ENCODE results near the gene LRRC8A. TPM values are rescaled to one million over a fixed set of nuclear protein-coding genes. Genes with fewer than 3 reads are reported as not detected.
"Not testable (repeated sequence)": the region's sequence is repeated elsewhere in the genome, so short reads cannot be mapped to it uniquely, and the experiment has no call there.

The LRRC8A gene
- total and polyA plus RNA-seq, 2 donors from 2014 or later: 18.5 to 37.4 TPM

DNA sequence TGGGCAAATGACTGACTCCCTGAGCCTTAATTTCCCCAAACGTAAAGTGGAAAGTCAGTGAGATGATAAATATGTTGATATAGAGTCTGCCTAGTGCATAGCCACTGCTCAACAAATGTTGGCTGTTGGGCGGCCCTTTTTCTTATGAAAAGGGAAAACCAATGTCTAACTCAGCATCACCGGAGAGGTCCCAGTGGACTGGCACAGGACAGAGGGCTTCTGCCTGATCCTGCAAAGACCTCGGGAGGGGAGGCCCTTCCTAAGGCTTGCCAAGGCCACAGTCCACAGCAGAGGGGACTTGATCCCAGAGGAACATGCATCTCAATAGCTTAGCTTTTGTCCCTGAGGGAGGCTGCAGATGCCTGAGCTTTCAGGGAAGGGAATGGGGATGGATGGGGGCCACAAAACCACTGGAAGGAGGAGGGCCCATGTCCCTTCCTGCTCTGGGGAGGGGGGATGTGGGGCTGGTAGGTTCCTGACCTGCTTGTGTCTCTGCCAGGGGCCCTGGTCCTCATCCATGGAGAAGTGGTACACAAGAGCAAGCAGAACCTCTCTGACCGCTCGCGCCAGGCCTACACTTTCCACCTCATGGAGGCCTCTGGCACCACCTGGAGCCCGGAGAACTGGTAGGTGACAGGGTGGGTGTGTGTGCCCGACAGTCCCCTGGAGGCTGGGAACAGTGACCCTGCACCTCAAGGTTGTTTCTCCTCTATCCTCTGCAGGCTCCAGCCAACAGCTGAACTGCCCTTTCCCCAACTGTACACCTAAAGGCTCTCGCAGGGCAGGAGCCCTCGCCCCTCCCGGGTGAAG is 59.2 kb downstream of the LRRC8A start:
- DNase-seq (peak in 1 of 5 donors; percentile 68), FAIRE-seq (no peak)
- TF ChIP-seq, protein P1, sequence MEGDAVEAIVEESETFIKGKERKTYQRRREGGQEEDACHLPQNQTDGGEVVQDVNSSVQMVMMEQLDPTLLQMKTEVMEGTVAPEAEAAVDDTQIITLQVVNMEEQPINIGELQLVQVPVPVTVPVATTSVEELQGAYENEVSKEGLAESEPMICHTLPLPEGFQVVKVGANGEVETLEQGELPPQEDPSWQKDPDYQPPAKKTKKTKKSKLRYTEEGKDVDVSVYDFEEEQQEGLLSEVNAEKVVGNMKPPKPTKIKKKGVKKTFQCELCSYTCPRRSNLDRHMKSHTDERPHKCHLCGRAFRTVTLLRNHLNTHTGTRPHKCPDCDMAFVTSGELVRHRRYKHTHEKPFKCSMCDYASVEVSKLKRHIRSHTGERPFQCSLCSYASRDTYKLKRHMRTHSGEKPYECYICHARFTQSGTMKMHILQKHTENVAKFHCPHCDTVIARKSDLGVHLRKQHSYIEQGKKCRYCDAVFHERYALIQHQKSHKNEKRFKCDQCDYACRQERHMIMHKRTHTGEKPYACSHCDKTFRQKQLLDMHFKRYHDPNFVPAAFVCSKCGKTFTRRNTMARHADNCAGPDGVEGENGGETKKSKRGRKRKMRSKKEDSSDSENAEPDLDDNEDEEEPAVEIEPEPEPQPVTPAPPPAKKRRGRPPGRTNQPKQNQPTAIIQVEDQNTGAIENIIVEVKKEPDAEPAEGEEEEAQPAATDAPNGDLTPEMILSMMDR (IDR thresholded peaks at IDR 0.05; ENCODE audit: borderline replicate concordance, extremely low read depth, insufficient read depth): no peak
- peaks cover 0 to 11% (median 4%) of the 10 kb centered on the region in 3 donors for H3K4me1 ChIP-seq (ENCODE audit: control insufficient read depth in 2 of 3, insufficient read depth in 2 of 3, low read depth in 1 of 3, low read length in 3 of 3)
- intact Hi-C loops (cut with DNase I): no loop called here
- H3K9me3 ChIP-seq (ENCODE audit: control insufficient read depth in 2 of 3, insufficient read depth in 1 of 3, low read length in 3 of 3): no peaks in the 10 kb centered on the region
- H3K27me3 ChIP-seq (ENCODE audit: control insufficient read depth, insufficient read depth, low read length): no peaks in the 10 kb centered on the region
- H3K27ac ChIP-seq (ENCODE audit: low read depth in 2 of 2, low read length in 2 of 2): no peak overlapping the region
- H3K9ac ChIP-seq (ENCODE audit: low read length in 3 of 3): no peak overlapping the region
- H3K4me3 ChIP-seq (ENCODE audit: low read length in 3 of 3): no peak overlapping the region
- peaks cover 0 to 6% (median 0%) of the 10 kb centered on the region in 3 donors for H3K36me3 ChIP-seq (ENCODE audit: control insufficient read depth in 2 of 3, insufficient read depth in 3 of 3, low read length in 3 of 3)

- Histone ChIP-seq H3K4me3 (ENCODE audit: low read length in 3 of 3) (no peak overlapping the region), H3K27me3 (ENCODE audit: control insufficient read depth, insufficient read depth, low read length) (no peaks in the 10 kb centered on the region), H3K9ac (ENCODE audit: low read length in 3 of 3) (no peak overlapping the region), H3K4me1 (ENCODE audit: control insufficient read depth in 2 of 3, insufficient read depth in 2 of 3, low read depth in 1 of 3, low read length in 3 of 3) (peaks cover 0 to 19% (median 4%) of the 10 kb centered on the region in 3 donors), H3K9me3 (ENCODE audit: control insufficient read depth in 2 of 3, insufficient read depth in 1 of 3, low read length in 3 of 3) (no peaks in the 10 kb centered on the region), H3K27ac (ENCODE audit: low read depth in 2 of 2, low read length in 2 of 2) (no peak overlapping the region), H3K36me3 (ENCODE audit: control insufficient read depth in 2 of 3, insufficient read depth in 3 of 3, low read length in 3 of 3) (peaks cover 0 to 6% (median 0%) of the 10 kb centered on the region in 3 donors)
- intact Hi-C loops (cut with DNase I): no loop called here
- TF ChIP-seq, protein P1 (IDR thresholded peaks at IDR 0.05; ENCODE audit: borderline replicate concordance, extremely low read depth, insufficient read depth): no peak
- peak in 1 of 5 donors; percentile 45 for DNase-seq
- FAIRE-seq: no peak
These were observed 62.1 kb downstream of the LRRC8A start for GRCh38 chr9:128943832-128944620.

- FAIRE-seq; H3K27me3 ChIP-seq (ENCODE audit: control insufficient read depth, insufficient read depth, low read length); H3K36me3 ChIP-seq (ENCODE audit: control insufficient read depth in 2 of 3, insufficient read depth in 3 of 3, low read length in 3 of 3); H3K9ac ChIP-seq (ENCODE audit: low read length in 3 of 3); intact Hi-C loops (cut with DNase I); H3K4me3 ChIP-seq (ENCODE audit: low read length in 3 of 3); H3K27ac ChIP-seq (ENCODE audit: low read depth in 2 of 2, low read length in 2 of 2); H3K9me3 ChIP-seq (ENCODE audit: control insufficient read depth in 2 of 3, insufficient read depth in 1 of 3, low read length in 3 of 3): not testable (repeated sequence)
- peak in 1 of 5 donors; percentile 26 for DNase-seq
- H3K4me1 ChIP-seq (ENCODE audit: control insufficient read depth in 2 of 3, insufficient read depth in 2 of 3, low read depth in 1 of 3, low read length in 3 of 3): peaks cover 0 to 19% (median 4%) of the 10 kb centered on the region in 3 donors
These were observed 63.0 kb downstream of the LRRC8A start for GRCh38 chr9:128944966-128945365.

Measured in kidney (tissue), 14 donors.